VCaP (cell line): ENCODE results near the gene DDX4.
"Not testable (repeated sequence)": the region's sequence is repeated elsewhere in the genome, so short reads cannot be mapped to it uniquely, and the experiment has no call there.

Experiments used
- H3K27ac ChIP-seq: fragments of 450-650 bp; 2 replicates; pipeline ENCODE4 v1.5.1; 2017
- TF ChIP-seq, protein P1 (sequence below): fragments of 450-650 bp; conservative IDR thresholded peaks from 2 replicates; pipeline ENCODE4 v1.5.1; 2017; ENCODE audit warnings: mild to moderate bottlenecking, moderate library complexity

DDX4 gene

DNA sequence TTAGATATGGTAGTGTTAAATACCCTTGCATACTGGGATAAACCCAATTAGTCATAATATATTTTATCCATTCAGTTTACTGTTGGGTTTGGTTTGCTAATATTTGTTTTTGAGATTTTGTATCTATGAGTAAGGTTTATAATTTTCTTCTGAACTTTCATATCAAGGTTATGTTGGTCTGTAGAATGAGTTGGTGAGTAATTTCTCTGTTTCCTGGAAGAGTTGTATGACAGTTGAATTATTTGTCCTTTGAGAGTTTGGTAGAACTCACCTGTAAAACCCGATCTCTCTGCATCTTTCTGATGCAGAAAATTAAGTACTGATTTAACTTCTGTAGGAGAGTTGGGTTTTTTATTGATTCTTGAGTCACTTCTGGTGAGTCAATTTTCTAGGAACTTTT, 20.4 kb downstream of the DDX4 start:
- TF ChIP-seq, protein P1, sequence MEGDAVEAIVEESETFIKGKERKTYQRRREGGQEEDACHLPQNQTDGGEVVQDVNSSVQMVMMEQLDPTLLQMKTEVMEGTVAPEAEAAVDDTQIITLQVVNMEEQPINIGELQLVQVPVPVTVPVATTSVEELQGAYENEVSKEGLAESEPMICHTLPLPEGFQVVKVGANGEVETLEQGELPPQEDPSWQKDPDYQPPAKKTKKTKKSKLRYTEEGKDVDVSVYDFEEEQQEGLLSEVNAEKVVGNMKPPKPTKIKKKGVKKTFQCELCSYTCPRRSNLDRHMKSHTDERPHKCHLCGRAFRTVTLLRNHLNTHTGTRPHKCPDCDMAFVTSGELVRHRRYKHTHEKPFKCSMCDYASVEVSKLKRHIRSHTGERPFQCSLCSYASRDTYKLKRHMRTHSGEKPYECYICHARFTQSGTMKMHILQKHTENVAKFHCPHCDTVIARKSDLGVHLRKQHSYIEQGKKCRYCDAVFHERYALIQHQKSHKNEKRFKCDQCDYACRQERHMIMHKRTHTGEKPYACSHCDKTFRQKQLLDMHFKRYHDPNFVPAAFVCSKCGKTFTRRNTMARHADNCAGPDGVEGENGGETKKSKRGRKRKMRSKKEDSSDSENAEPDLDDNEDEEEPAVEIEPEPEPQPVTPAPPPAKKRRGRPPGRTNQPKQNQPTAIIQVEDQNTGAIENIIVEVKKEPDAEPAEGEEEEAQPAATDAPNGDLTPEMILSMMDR, result no peak
- H3K27ac ChIP-seq, result no peak overlapping the region

DNA sequence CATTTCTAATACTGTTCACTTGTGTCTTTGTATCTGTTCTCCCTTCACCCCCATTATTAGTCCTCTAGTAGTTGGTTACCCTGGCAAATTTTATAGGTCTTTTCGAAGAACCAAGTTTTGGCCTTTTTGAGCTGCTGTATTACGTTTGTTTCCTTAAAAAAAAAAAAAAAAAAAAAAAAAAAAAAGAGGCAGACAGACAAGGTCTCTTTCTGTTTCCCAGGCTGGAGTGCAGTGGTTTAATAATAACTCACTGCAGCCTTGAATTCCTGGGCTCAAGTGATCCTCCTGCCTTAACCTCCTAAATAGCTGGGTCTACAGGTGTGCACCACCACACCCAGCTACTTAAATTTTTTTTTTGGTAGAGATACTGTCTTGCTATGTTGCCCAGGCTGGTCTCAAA, 20.9 kb downstream of the DDX4 start:
- no peak overlapping the region for H3K27ac ChIP-seq
- TF ChIP-seq, protein P1, result no peak

DNA sequence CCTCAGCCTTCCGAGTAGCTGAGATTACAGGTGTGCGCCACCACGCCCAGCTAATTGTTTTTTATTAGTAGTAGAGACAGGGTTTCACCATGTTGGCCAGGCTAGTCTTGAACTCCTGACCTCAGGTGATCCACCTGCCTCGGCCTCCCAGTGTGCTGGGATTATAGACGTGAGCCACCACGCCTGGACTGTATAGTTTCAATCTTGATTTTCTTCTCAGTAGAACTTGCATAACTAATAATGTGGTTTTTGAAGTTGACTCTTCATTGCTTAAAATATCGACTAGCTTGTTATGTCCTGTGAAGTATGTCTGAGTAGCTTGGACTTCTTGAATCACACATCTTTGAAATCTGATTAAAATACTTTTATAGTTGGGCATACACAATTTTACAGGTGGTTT, 23.9 kb downstream of the DDX4 start:
- H3K27ac ChIP-seq, result not testable (repeated sequence)

DNA sequence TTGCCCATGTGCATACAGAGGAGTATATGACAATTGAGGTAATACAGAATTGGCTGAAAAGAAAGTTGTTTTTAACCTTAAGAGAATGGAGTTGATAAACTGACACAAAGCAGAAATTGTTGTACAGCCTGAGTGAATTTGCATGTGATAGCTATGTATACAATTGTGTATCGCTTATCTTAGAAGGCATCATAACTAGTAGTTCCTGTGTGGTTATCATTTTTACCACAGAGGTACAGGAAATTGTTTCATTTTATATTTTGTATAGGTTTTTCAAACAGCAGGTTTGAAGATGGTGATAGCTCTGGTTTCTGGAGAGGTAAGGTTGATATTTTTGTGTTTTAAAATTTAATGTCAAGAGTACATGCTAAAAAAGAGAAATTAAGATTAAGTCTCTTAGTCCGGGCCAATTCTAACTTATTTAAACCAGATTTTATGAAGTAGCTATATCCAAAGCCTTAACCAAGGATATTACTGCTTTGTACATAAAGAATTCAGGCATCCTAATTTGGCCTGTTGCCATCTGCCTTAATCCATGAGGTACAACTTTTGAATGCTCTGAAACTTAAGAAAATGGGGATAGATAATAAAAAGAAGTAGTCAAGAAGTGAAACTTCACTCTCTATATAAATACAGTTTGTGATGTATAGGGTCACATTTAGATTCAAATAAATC, 26.0 kb downstream of the DDX4 start:
- TF ChIP-seq, protein P1, result no peak

DNA sequence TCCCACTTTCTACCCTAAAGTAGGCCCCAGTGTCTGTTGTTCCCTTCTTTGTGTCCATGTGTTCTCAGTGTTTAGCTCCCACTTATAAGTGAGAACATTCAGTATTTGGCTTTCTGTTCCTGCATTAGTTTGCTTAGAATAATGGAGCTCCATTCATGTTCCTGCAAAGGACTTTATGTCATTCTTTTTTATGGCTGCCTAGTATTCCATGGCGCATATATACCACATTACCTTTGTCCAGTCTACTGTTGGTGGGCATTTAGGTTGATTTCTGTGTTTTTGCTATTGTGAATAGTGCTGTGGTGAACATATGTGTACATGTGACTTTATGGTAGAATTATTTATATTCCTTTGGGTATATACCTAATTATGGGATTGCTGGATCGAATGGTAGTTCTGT, 30.4 kb downstream of the DDX4 start:
- H3K27ac ChIP-seq, result no peak overlapping the region
- TF ChIP-seq, protein P1, result no peak

More for the DNA sequence above, 26.0 kb downstream of the DDX4 start:
- H3K27ac ChIP-seq, result no peak overlapping the region

DNA sequence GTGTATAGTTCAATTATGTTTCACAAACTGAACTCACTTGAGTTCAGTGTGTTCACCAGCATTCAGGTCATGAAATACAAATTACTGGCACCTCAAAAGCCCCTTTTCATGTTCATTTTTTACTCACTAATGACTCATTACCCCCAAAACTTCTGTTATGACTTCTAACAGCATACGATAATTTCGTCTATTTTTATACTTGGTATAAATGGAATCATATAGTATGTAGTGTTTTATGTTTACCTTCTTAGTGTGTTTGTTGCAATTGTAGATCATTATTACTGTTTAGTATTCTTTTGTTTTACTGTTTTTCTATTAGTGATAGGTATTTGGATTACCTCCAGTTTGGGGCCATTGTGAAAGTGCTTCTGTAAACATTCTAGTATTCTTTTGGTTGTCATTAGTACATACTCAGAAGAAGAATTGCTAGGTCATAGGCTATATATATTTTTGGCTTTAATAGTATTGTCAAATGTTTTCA, 33.4 kb downstream of the DDX4 start:
- TF ChIP-seq, protein P1, result no peak
- H3K27ac ChIP-seq, result no peak overlapping the region

DNA sequence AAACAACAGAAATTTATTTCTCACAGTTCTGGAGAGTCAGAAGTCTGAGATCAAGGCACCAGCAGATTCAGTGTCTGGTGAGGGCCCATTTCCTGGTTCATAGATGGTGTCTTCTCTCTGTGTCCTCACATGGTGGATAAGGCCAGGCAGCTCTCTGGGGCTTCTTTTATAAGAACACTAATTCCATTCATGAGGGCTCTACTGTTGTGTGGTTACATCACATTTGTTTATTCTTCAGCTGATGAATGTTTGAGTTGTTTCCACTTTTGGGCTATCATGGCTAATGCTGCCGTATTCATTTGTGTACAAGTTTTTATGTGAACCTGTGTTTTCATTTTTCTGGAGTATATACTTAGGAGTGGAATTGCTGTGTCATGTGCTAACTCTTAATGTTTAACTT, 35.2 kb downstream of the DDX4 start:
- TF ChIP-seq, protein P1, result no peak
- no peak overlapping the region for H3K27ac ChIP-seq

DNA sequence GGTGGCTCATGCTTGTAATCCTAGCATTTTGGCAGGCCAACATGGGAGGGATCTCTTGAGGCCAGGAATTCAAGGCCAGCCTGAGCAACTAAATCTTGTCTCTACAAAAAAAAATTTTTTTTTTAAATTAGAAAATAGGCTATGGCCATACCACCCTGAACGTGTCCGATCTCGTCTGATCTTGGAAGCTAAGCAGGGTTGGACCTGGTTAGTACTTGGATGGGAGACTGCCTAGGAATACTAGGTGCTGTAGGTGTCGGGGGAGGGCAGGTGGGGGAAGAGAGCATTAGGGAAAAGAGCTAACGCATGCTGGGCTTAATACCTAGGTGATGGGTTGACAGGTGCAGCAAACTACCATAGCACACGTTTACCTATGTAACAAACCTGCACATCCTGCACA, 39.5 kb downstream of the DDX4 start:
- no peak overlapping the region for H3K27ac ChIP-seq
- TF ChIP-seq, protein P1, result no peak
